B cell (primary cell): ENCODE data around the gene ITPRIP. TPM values are rescaled to one million over a fixed set of nuclear protein-coding genes. Genes with fewer than 3 reads are reported as not detected.

Experiments
- ATAC-seq: fragments of 200-7000 bp; cut with Tn5 transposase; one replicate; pipeline ENCODE4 v1.10.0; 2021; ENCODE audit warnings: low read depth, mild to moderate bottlenecking, moderate number of reproducible peaks, moderate library complexity
- CTCF ChIA-PET: fragments of 350-600 bp; sonication (Branson Sonifier 250); formaldehyde crosslinking; loops from one replicate; lab custom pipeline; 2021; ENCODE audit warnings: antibody characterized with exemption, inconsistent platforms; lab: Charles Lee
- POLR2A ChIA-PET: fragments of 350-600 bp; sonication (Branson Sonifier 250); formaldehyde crosslinking; loops from one replicate; lab custom pipeline; 2021; ENCODE audit warnings: antibody characterized with exemption; lab: Charles Lee
- DNase-seq: peaks from one replicate; pipeline ENCODE4 v3.0.0; 2013
- H2AFZ ChIP-seq: 2 replicates; pipeline ENCODE4 v1.6.1; 2012; ENCODE audit warnings: mild to moderate bottlenecking, low read depth, low read length; ENCODE audit not compliant: insufficient read depth, poor library complexity, severe bottlenecking
- H3K27ac ChIP-seq, 2 donors: 1 replicate in 1 of 2; 2 replicates in 1 of 2; pipeline ENCODE4 v1.5.1; 2012 to 2013; ENCODE audit warnings: low read length in 2 of 2, mild to moderate bottlenecking in 2 of 2, moderate library complexity in 1 of 2
- H3K27me3 ChIP-seq, 4 experiments: fragments of 200-600 bp in 1 of 4; sonication (generic) in 1 of 4; replicated peaks in 1 of 4; 1 replicate in 2 of 4; 2 replicates in 2 of 4; pipeline versions ENCODE4 v1.6.1 to v1.7.0; 2013 to 2016; ENCODE audit warnings: low read length in 3 of 4, mild to moderate bottlenecking in 2 of 4, mixed read lengths in 1 of 4, moderate library complexity in 1 of 4; ENCODE audit not compliant: insufficient read depth in 4 of 4, control insufficient read depth in 3 of 4; ENCODE audit errors: control extremely low read depth in 1 of 4
- H3K36me3 ChIP-seq, 2 experiments: replicated peaks in 1 of 2; 1 replicate in 1 of 2; 2 replicates in 1 of 2; pipeline versions ENCODE4 v1.6.1 to v1.7.1; 2013; ENCODE audit warnings: low read length in 1 of 2; ENCODE audit not compliant: insufficient read depth in 2 of 2, control insufficient read depth in 1 of 2; ENCODE audit errors: control extremely low read depth in 1 of 2, extremely low read depth in 1 of 2
- H3K4me1 ChIP-seq, 2 donors: fragments of 200-600 bp in 1 of 2; sonication (generic) in 1 of 2; 1 replicate in 1 of 2; 2 replicates in 1 of 2; pipeline versions ENCODE4 v1.5.1 to v1.6.1; 2013 to 2017; ENCODE audit warnings: low read length in 2 of 2; ENCODE audit not compliant: control insufficient read depth in 2 of 2, insufficient read depth in 2 of 2
- H3K4me2 ChIP-seq: replicated peaks from 2 replicates; pipeline ENCODE3; 2012; ENCODE audit warnings: mild to moderate bottlenecking, low read depth, low read length; ENCODE audit not compliant: poor library complexity, severe bottlenecking
- H3K4me3 ChIP-seq, 5 experiments: fragments of 200-600 bp in 1 of 5; sonication (generic) in 1 of 5; 1 replicate in 3 of 5; 2 replicates in 2 of 5; pipeline versions ENCODE4 v1.5.1 to v1.7.0; 2011 to 2016; ENCODE audit warnings: low read length in 4 of 5, mild to moderate bottlenecking in 4 of 5, low read depth in 2 of 5, control low read depth in 1 of 5, moderate library complexity in 1 of 5; ENCODE audit not compliant: insufficient read depth in 1 of 5; ENCODE audit errors: control extremely low read depth in 1 of 5, extremely low read depth in 1 of 5
- H3K79me2 ChIP-seq: fragments of 200-600 bp; sonication (generic); one replicate; pipeline ENCODE4 v1.6.0; 2016; ENCODE audit warnings: low read length; ENCODE audit not compliant: control insufficient read depth, insufficient read depth
- H3K9ac ChIP-seq: fragments of 200-600 bp; sonication (generic); 2 replicates; pipeline ENCODE4 v1.6.1; 2017; ENCODE audit warnings: mild to moderate bottlenecking, low read length, moderate library complexity
- H3K9me3 ChIP-seq, 3 donors: one replicate each; pipeline versions ENCODE4 v1.6.1 to v1.7.1; 2013; ENCODE audit warnings: low read length in 2 of 3; ENCODE audit not compliant: control insufficient read depth in 2 of 3, insufficient read depth in 1 of 3; ENCODE audit errors: control extremely low read depth in 1 of 3
- H4K20me1 ChIP-seq: 2 replicates; pipeline ENCODE4 v1.6.0; 2012; ENCODE audit warnings: mild to moderate bottlenecking, low read length; ENCODE audit not compliant: insufficient read depth, control insufficient read depth, poor library complexity, severe bottlenecking
- H3K27ac Mint-ChIP-seq: one replicate; pipeline ENCODE4 v1.8.0; 2021; ENCODE audit warnings: mixed read lengths
- H3K27me3 Mint-ChIP-seq: one replicate; pipeline ENCODE4 v1.8.0; 2021; ENCODE audit warnings: mixed read lengths
- H3K4me1 Mint-ChIP-seq: one replicate; pipeline ENCODE4 v1.8.0; 2021; ENCODE audit warnings: mixed read lengths
- H3K4me3 Mint-ChIP-seq: one replicate; pipeline ENCODE4 v1.8.0; 2021; ENCODE audit warnings: mixed read lengths
- H3K9me3 Mint-ChIP-seq: one replicate; pipeline ENCODE4 v1.8.0; 2022; ENCODE audit warnings: mixed read lengths; ENCODE audit not compliant: insufficient read depth
- CTCF ChIP-seq: fragments of 200-600 bp; IDR thresholded peaks from one replicate; pipeline ENCODE4 v1.8.0; 2022; ENCODE audit warnings: antibody characterized with exemption, mild to moderate bottlenecking
- EZH2 ChIP-seq: IDR thresholded peaks from 2 replicates; pipeline ENCODE4 v1.6.1; 2012; ENCODE audit warnings: borderline replicate concordance, low read depth, mild to moderate bottlenecking, moderate library complexity, low read length; ENCODE audit not compliant: insufficient read depth, poor library complexity, severe bottlenecking
- WGBS: methylation state at CpG from one replicate; pipeline ENCODE4 v1.1.5; 2013; ENCODE audit warnings: missing lambda C conversion rate; ENCODE audit not compliant: insufficient coverage; 5-methylcytosine and 5-hydroxymethylcytosine counted together
- intact Hi-C: fragments of 100-400 bp; cut with micrococcal nuclease; formaldehyde crosslinking; loops from one replicate; pipeline ENCODE4 v1.10.0; 2022
- polyA plus RNA-seq: library from polyadenylated mRNA; depleted of rRNA; stranded (reverse); fragments of >200 nt; gene quantifications from 2 replicates; pipeline ENCODE4 v1.2.3, GENCODE V29; 2012
- total RNA-seq, 2 donors: library from RNA; stranded (reverse); fragments of 120-200 nt in 1 of 2; gene quantifications; 1 replicate in 1 of 2; 2 replicates in 1 of 2; pipeline versions ENCODE4 v1.2.3 to v1.2.4, GENCODE V29; 2013 to 2022

ITPRIP gene
- total and polyA plus RNA-seq, 2 donors (not counting 1 experiment from before 2014, with no cell fraction given): 22.5 to 28.5 TPM

- Mint-ChIP-seq H3K27ac (no peak overlapping the region), H3K4me3 (no peak overlapping the region), H3K27me3 (peaks cover 26% of the 10 kb centered on the region), H3K9me3 (no peaks in the 10 kb centered on the region), H3K4me1 (no peaks in the 10 kb centered on the region)
- ChIA-PET CTCF (interaction anchor here (0.8 to 9.9 kb wide), 5 partner anchors 8 to 53 kb away, joined by 3 to 160 read pairs (median 8); no protein-coding TSS in a partner anchor), POLR2A (no interaction called here)
- Histone ChIP-seq H2AFZ (no peak overlapping the region), H3K36me3 (no peaks in the 10 kb centered on the region), H3K79me2 (no peaks in the 10 kb centered on the region), H4K20me1 (no peaks in the 10 kb centered on the region), H3K27me3 (peaks cover 0 to 17% (median 0%) of the 10 kb centered on the region in 4 experiments), H3K9ac (no peak overlapping the region), H3K27ac (no peak overlapping the region), H3K4me1 (no peaks in the 10 kb centered on the region), H3K4me2 (no peak overlapping the region), H3K4me3 (no peak overlapping the region), H3K9me3 (no peaks in the 10 kb centered on the region)
- intact Hi-C loops: no loop called here
- ATAC-seq: no peak
- TF ChIP-seq EZH2: no peak
- TF ChIP-seq CTCF: peak; percentile 41
- 65% methylated on average over 11 of the region's 17 CpGs for WGBS
- no peak for DNase-seq
Observed at GRCh38 chr10:104297697-104298660, 40.3 kb downstream of the ITPRIP start.
